Psoas muscle (tissue), 8 donors: ENCODE data around the gene PODN. TPM values are rescaled to one million over a fixed set of nuclear protein-coding genes. Genes with fewer than 3 reads are reported as not detected.
A peak's percentile ranks its signal among the peaks of the same experiment; 100 is the strongest.

Experiments used
- ATAC-seq, 4 donors: fragments of 200-7000 bp; cut with Tn5 transposase; one replicate each; pipeline ENCODE4 v1.9.1; 2020; ENCODE audit warnings: moderate library complexity in 3 of 4, mild to moderate bottlenecking in 2 of 4
- DNase-seq, 2 donors: peaks; one replicate each; pipeline ENCODE4 v3.0.0-alpha.2; 2020
- H3K27ac ChIP-seq: fragments of 200-600 bp; one replicate; pipeline ENCODE4 v1.8.0; 2022
- H3K27me3 ChIP-seq, 3 donors: fragments of 200-600 bp in 1 of 3; one replicate each; pipeline versions ENCODE4 v1.6.1 to v1.8.0; 2013 to 2022; ENCODE audit warnings: low read length in 2 of 3, mild to moderate bottlenecking in 2 of 3, moderate library complexity in 1 of 3; ENCODE audit not compliant: insufficient read depth in 3 of 3
- H3K36me3 ChIP-seq, 2 donors: fragments of 200-600 bp in 1 of 2; one replicate each; pipeline versions ENCODE4 v1.6.1 to v1.8.0; 2013 to 2022; ENCODE audit warnings: low read depth in 1 of 2, mild to moderate bottlenecking in 1 of 2, moderate library complexity in 1 of 2; ENCODE audit not compliant: insufficient read depth in 1 of 2
- H3K4me1 ChIP-seq: fragments of 200-600 bp; one replicate; pipeline ENCODE4 v1.8.0; 2022
- H3K4me3 ChIP-seq: fragments of 200-600 bp; one replicate; pipeline ENCODE4 v1.8.0; 2022; ENCODE audit warnings: mild to moderate bottlenecking
- H3K9me3 ChIP-seq: fragments of 200-600 bp; one replicate; pipeline ENCODE4 v1.8.0; 2022
- CTCF ChIP-seq: fragments of 200-600 bp; IDR thresholded peaks from one replicate; pipeline ENCODE4 v1.8.0; 2022; ENCODE audit warnings: antibody characterized with exemption
- WGBS, 3 donors: extraction: QIAGEN DNeasy Blood & Tissue Kit; methylation state at CpG; one replicate each; pipeline versions ENCODE4 v1.1.6 to v1.1.7; 2013; 5-methylcytosine and 5-hydroxymethylcytosine counted together
- intact Hi-C, 2 donors: fragments of 100-400 bp; cut with DNase I; formaldehyde crosslinking; loops; one replicate each; pipeline versions ENCODE4 v1.11.0 to v1.14.2; 2022
- polyA plus RNA-seq, 3 donors: library from polyadenylated mRNA; stranded (reverse); fragments of 200-250 nt; gene quantifications; one replicate each; pipeline ENCODE4 v1.2.3, GENCODE V29; 2013
- total RNA-seq, 4 donors: library from RNA; stranded (reverse); fragmentation: NEBNext Ultra II Directional in 2 of 4; extraction: Animal tissue kit (Norgen Biotek cat#: 25700) in 2 of 4; gene quantifications; one replicate each; pipeline versions ENCODE4 v1.2.1 to v1.2.4, GENCODE V29; 2021 to 2023
- donor health status: healthy with polysubstance abuse.
- donor health status: DM: no; HTN: no; CAD: no; lungs with moderate emphysema.
- donor health status: Bipolar disorder and iron deficiency.
- donor health status: healthy.
- donor health status: DM: yes; HTN: yes; CAD: no.
- donor health status: DM: no; HTN: no; CAD: no.
- donor health status: DM: no; HTN: no; CAD: no.
- donor health status: DM: yes; HTN: yes; CAD: no.

PODN gene
- total and polyA plus RNA-seq, 7 donors = 3.0 to 27.1 (median 7.2) TPM

- Histone ChIP-seq H3K4me3 (no peak overlapping the region), H3K4me1 (no peaks in the 10 kb centered on the region), H3K36me3 (no peaks in the 10 kb centered on the region), H3K9me3 (no peaks in the 10 kb centered on the region), H3K27ac (no peak overlapping the region), H3K27me3 (no peaks in the 10 kb centered on the region)
- no peak for ATAC-seq
- TF ChIP-seq CTCF = no peak
- intact Hi-C loops = no loop called here
- peak; percentile 4 to 27 for DNase-seq
- 87 to 91% (median 89%) methylated on average over 7 to 8 of the region's 8 CpGs for WGBS, 3 donors
Measured at GRCh38 chr1:53074313-53075154, 12.5 kb downstream of the PODN start.

DNA sequence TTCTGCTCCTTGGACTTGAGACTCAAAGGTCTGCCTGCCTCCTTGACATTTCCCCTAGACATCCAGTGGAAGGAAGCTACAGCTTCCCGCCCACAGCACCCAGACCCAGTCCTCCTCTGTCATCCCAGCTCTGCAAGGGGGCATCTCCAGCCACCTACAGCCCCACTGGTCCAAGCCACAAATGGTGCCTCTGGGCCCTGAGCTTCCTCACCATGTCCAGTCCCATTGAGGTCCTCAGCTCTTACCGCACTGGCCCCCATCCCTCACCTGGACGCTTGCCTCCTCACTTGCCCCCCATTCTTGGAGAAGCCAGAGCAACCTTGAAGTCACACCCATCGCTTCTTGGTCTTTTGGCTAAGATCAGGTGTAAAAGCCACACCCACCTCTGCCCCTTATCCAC is 13.2 kb downstream of the PODN start:
- no peaks in the 10 kb centered on the region for H3K27me3 ChIP-seq
- TF ChIP-seq CTCF = no peak
- DNase-seq = peak; percentile 4 to 28
- WGBS, 3 donors = 97 to 100% (median 99%) methylated on average over 4 of the region's 4 CpGs
- H3K9me3 ChIP-seq = no peaks in the 10 kb centered on the region
- no peak overlapping the region for H3K27ac ChIP-seq
- intact Hi-C loops = no loop called here
- no peak for ATAC-seq
- H3K4me1 ChIP-seq = no peaks in the 10 kb centered on the region
- no peak overlapping the region for H3K4me3 ChIP-seq
- no peaks in the 10 kb centered on the region for H3K36me3 ChIP-seq

DNA sequence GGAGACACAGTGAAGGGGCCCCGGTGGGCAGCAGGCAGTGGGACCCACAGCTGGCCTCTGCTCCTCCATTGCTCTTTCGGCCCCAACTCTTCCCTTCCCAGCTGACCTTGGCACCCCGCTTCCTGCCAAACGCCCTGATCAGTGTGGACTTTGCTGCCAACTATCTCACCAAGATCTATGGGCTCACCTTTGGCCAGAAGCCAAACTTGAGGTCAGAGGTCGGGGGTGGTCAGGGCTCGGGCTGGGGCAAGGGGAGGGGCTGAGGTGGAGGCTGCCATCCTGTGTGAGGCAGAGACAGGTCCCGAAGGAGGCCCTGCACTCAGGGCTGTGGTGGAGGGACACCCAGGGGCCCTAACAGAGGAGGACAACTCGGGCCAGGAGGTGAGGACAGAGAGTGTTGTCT is 13.7 kb downstream of the PODN start:
- Histone ChIP-seq H3K36me3 (no peaks in the 10 kb centered on the region), H3K27ac (no peak overlapping the region), H3K9me3 (no peaks in the 10 kb centered on the region), H3K4me3 (no peak overlapping the region), H3K27me3 (no peaks in the 10 kb centered on the region), H3K4me1 (no peaks in the 10 kb centered on the region)
- intact Hi-C loops = no loop called here
- TF ChIP-seq CTCF = no peak
- WGBS, 3 donors = 68 to 73% (median 69%) methylated on average over 8 of the region's 8 CpGs
- ATAC-seq (no peak), DNase-seq (peak in 1 of 2 donors; percentile 6)

DNA sequence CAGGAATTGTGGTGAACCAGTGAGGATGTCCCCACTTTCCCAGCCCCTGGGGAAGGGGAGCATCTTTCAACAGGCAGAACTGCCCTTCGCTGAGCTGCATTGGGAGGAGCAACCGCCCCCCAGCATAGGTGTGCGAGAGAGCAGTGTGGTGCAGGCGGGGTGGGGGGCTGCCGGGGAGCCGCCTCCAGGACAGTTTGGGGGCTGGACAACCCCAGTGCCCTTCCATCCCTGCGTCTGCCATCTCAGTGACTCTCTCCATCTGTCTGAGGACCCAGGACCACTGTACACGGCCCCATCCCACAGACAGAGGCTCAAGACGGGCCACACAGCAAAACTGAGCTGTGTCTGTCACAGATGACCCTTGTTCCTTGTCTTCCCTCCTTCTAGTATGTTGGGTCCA is 14.2 kb downstream of the PODN start:
- no peak for ATAC-seq
- WGBS, 3 donors = 94 to 96% (median 95%) methylated on average over 8 to 9 of the region's 9 CpGs
- no peaks in the 10 kb centered on the region for H3K4me1 ChIP-seq
- TF ChIP-seq CTCF = no peak
- DNase-seq = peak; percentile 9 to 42
- no peaks in the 10 kb centered on the region for H3K27me3 ChIP-seq
- H3K27ac ChIP-seq = no peak overlapping the region
- H3K9me3 ChIP-seq = no peaks in the 10 kb centered on the region
- no peaks in the 10 kb centered on the region for H3K36me3 ChIP-seq
- no peak overlapping the region for H3K4me3 ChIP-seq
- intact Hi-C loops = no loop called here
